ENCODE results near the gene SUOX.

SUOX gene

DNA sequence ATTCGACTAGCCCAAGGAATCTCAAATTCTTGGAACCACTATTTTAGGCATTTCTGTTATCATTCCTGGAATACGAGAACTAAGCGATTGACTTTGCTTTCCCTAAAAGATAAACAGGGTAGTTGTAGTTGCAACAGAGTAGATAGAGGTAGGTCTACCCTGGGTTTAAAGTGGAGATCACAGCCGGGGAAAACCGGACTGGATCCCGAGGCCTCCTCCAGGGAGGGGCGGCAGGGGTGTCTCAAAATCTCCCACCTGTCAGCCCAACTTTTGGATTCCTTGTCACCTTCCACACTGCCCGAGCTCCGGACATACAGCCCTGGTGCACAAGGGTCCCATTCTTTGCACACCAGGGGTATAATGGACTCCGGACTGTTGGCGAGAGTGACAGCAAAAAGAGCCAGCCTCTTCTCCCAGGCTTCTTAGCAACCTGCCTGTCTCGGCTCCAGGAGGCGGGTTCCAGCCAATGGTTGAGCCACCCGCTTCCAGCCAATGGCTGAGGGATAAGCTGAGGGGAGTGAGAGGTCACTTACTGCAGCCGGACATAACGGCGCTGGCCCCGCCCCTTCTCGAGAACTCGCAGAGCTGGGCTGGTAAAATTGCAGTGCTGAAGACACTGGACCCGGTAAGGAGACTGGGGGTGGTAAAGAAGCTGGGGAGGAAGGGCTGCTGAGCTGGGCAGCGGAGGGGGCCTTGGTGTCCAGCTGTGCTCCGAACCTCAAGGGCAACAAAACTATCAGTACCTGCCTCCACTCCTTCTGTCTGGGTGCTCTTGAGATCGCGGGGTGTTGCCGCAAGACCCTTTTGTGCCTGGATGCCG is at the start of gene SUOX:
TSS of gene SUOX (plus strand) at position 562 of the 820 bp plus-strand sequence. CDS start 4,946 bp downstream, outside the sequence.
- TF ChIP-seq, protein P1, sequence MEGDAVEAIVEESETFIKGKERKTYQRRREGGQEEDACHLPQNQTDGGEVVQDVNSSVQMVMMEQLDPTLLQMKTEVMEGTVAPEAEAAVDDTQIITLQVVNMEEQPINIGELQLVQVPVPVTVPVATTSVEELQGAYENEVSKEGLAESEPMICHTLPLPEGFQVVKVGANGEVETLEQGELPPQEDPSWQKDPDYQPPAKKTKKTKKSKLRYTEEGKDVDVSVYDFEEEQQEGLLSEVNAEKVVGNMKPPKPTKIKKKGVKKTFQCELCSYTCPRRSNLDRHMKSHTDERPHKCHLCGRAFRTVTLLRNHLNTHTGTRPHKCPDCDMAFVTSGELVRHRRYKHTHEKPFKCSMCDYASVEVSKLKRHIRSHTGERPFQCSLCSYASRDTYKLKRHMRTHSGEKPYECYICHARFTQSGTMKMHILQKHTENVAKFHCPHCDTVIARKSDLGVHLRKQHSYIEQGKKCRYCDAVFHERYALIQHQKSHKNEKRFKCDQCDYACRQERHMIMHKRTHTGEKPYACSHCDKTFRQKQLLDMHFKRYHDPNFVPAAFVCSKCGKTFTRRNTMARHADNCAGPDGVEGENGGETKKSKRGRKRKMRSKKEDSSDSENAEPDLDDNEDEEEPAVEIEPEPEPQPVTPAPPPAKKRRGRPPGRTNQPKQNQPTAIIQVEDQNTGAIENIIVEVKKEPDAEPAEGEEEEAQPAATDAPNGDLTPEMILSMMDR (conservative IDR thresholded peaks at IDR 0.05; ENCODE audit: low read depth, low read length) = no peak
- H3K4me3 ChIP-seq (ENCODE audit: low read length) = peak within 1 kb of the TSS; percentile 93
- peak; percentile 94 for DNase-seq (ENCODE audit: low read depth)

DNA sequence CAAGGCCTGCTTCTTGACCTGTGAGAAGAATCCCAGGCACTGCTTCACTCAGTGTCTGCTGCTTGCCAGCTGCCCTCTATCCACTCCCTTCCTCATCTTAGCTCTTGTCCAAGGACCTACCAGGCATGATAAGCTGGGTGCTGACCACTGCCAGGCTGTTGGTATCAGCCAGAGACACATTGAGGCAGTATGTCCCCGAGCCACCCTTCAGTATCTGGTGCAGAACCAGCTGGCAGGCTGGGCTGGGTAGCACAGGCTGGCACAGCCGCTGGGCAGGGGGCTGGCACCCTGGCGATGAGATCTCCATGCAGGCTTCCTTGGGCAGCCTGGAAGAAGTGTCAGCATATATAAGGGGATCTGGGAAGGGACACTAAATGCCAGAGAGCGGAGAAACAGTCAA is 41.7 kb upstream of the SUOX start:
- TF ChIP-seq, protein P1 (conservative IDR thresholded peaks at IDR 0.05; ENCODE audit: low read depth, low read length) = no peak
- DNase-seq (ENCODE audit: low read depth) = no peak
- no peak overlapping the region for H3K4me3 ChIP-seq (ENCODE audit: low read length)

DNA sequence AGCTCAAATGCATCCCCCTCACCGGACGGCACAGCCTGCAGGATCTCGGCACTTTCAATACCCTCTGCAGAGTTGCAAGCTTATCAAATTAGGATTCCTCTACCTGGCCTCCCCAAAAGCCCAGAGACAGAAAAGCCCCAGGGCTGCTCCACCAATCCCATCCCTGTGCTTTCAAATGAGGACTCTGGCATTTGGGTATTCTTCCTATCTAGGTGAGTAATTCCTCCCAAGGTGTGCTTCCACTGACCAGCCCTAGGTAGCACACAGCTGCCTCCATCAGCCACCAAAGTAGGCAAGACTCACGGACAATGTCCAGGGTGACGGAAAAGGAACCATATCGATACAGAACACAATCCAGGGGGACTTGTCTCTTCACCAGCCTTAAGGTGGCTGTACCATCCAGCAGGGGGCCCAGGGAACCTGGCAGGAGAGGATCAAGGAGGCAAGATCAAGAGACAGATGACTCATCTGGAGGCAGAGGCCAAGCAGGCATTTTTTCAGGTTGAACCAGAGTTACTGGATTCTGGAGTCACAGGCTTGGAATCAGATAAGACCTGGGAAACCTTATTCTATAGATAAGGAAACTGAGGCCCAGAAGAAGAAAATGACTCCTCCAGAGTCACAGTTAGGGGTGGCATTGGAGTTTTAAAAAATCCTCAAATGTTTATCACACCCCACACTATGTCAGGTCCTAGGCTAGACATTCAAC is 41.1 kb upstream of the SUOX start:
- no peak for DNase-seq (ENCODE audit: low read depth)
- TF ChIP-seq, protein P1 (conservative IDR thresholded peaks at IDR 0.05; ENCODE audit: low read depth, low read length) = peak; percentile 68
- H3K4me3 ChIP-seq (ENCODE audit: low read length) = no peak overlapping the region

DNA sequence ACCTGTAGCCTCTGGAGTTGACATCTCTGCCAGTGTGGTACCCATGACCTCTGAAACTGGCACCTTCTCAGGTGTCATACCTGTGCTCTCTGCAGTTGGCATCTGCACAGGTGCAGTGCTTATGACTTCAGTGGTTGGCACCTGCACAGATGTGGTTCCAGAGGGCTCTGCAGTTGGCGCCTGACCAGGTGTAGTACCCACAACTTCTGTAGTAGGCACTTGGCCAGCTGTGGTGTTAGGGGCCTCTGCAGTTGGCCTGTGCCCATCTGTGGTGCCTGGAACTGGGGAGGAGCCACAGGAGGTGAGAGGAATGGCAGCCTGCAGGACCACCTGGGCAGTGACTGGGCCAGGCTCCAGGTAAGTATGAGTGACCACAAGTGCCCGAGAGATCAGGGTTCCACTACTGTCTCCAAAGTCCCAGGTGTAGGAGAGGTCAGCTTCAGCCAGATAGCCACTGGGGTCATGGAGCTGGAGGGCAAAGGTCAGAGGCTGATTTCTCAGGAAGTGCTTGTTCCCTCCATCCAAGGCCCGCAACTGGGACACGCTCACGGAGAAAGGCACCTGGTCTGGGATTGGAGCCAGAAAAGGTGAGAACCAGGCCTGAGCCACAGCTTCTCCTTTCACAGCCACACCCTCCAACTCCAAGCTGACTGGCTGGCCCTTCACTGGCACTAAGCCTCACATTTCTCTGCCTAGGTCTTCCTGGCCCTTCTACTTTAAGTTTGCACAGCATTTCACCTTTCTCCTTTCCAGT is 39.8 kb upstream of the SUOX start:
- H3K4me3 ChIP-seq (ENCODE audit: low read length) = no peak overlapping the region
- TF ChIP-seq, protein P1 (conservative IDR thresholded peaks at IDR 0.05; ENCODE audit: low read depth, low read length) = no peak
- no peak for DNase-seq (ENCODE audit: low read depth)

DNA sequence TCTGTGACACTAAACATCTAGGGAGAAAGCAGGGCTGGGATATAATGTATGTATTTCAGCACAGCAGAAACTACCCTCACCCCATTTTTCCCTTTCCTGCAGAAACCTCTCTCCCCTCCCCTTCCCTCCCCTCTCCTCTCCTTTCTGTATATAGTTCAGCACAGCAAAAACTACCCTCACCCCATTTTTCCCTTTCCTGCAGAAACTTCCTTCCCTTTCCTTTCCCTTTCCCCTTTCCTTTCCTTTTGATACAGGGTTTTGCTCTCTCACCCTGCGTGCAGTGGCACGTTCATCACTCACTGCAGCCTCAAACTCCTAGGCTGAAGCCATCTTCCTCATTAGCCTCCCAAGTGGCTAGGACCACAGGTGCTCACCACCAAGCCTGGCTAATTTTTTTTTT is 33.3 kb upstream of the SUOX start:
- no peak for DNase-seq (ENCODE audit: low read depth)
- TF ChIP-seq, protein P1 (conservative IDR thresholded peaks at IDR 0.05; ENCODE audit: low read depth, low read length) = no peak
- H3K4me3 ChIP-seq (ENCODE audit: low read length) = peak overlapping the region; percentile 89

DNA sequence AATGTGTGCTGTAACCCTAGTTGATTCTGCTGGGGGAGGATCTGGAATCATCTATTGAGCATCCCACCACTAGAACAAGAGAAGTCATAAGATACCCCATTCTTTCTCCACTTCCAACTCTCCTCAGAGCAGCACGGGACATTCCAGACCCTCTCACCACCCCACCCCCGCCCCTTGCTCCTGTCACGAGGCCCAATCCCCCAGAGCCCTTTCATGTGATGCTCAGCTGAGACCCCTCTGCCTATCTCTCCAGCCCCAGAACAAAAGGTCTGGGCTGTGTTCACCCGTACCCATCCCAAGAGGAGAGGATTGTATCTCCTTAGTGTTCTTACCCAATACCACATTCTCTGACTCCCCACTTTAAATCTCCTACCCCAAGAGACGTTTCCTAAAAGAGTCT is 31.8 kb upstream of the SUOX start:
- peak overlapping the region; percentile 89 for H3K4me3 ChIP-seq (ENCODE audit: low read length)
- TF ChIP-seq, protein P1 (conservative IDR thresholded peaks at IDR 0.05; ENCODE audit: low read depth, low read length) = no peak
- DNase-seq (ENCODE audit: low read depth) = no peak
